Frontal cortex (tissue), 4 donors: Measurements from ENCODE around the gene COL8A2. TPM values are rescaled to one million over a fixed set of nuclear protein-coding genes. Genes with fewer than 3 reads are reported as not detected.
A peak's percentile ranks its signal among the peaks of the same experiment; 100 is the strongest.

ENCODE experiments used
- DNase-seq, 2 donors: peaks; one replicate each; pipeline ENCODE4 v3.0.0; 2012; ENCODE audit warnings: low spot score in 2 of 2
- FAIRE-seq: peaks from 2 replicates; lab custom pipeline; 2012; peaks lifted over from hg19 to GRCh38; lab: Jason Lieb, UNC
- total RNA-seq: library from RNA; depleted of rRNA; stranded (reverse); fragments of >200 nt; gene quantifications from one replicate; pipeline ENCODE4 v1.2.3, GENCODE V29; 2014
- donor health status: control.
- donor health status: control.
- donor health status: control.

COL8A2 gene
- total RNA-seq, 1 donor from 2014 or later = 0.82 TPM

GRCh38 chr1:36081926-36082485 is 43.0 kb downstream of the COL8A2 start:
- DNase-seq (no peak), FAIRE-seq (no peak)

DNA sequence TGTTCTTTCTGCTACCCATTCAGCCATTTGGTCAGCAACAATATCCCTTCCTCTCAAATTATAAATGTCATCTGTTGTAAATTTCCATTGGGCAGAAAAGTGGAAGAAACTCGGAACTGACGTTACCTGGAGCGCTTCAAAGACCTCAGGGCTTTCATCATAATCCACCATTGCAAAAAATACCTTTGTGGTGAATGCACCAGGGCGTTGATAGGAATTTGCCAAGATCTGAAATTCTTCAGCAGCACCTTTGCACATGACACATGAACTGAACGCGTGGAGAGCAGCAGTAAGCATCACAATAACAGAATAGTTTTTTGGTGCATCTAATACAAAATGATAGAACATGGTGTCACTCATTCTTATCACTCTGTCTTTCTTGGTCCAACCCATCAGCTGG is 44.2 kb downstream of the COL8A2 start:
- FAIRE-seq (no peak), DNase-seq (no peak)

- no peak for FAIRE-seq
These were observed 44.8 kb downstream of the COL8A2 start for GRCh38 chr1:36080236-36080635.

GRCh38 chr1:36076979-36077573 is 47.9 kb downstream of the COL8A2 start:
- FAIRE-seq (no peak), DNase-seq (no peak)

More at GRCh38 chr1:36080236-36080635, 44.8 kb downstream of the COL8A2 start:
- no peak for DNase-seq

DNA sequence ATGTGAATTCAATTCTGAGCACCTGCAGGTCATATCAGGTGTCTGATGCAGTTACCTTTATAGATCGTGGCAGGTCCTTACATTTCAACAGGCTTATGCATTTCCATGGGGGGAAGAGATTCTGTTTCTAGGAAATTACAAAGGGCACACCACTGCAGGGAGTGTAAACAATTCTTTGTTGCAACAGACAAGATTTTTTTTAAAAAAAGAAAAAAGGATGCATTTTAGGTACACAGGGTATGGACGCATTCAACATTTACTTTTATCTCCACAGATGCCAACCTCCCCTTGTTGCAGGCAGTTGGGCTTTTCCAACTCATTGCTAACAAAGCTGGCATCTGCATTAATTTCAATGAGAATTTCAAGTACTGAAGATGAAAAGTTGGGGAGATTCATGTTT is 54.7 kb downstream of the COL8A2 start:
- FAIRE-seq (no peak), DNase-seq (no peak)

GRCh38 chr1:36068866-36069265 is 56.2 kb downstream of the COL8A2 start:
- DNase-seq = no peak
- no peak for FAIRE-seq

GRCh38 chr1:36067871-36068270 is 57.2 kb downstream of the COL8A2 start:
- FAIRE-seq (peak; percentile 98), DNase-seq (no peak)

DNA sequence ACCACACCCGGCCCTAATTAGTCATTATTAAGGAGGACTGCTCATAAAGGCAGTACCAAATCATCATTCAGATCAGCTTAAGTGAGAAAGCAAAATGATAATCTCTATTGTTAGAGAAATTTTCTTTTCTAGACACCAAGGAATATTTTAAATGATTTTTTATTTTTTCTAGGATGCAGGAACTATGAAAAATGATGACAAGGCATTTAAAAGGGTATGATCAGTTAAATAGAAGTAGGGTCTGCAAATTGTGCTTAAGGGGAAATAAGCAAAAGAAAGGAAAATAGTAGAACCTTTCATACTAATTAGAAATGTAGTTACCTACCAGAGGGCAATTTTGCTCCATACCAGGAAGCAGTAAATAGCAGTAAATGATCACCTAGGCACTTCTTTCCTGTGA is 62.7 kb downstream of the COL8A2 start:
- FAIRE-seq (no peak), DNase-seq (no peak)

GRCh38 chr1:36055706-36056105 is 69.3 kb downstream of the COL8A2 start:
- FAIRE-seq (no peak), DNase-seq (no peak)

- FAIRE-seq (no peak), DNase-seq (no peak)
These were observed 71.0 kb downstream of the COL8A2 start for GRCh38 chr1:36053978-36054377.

DNA sequence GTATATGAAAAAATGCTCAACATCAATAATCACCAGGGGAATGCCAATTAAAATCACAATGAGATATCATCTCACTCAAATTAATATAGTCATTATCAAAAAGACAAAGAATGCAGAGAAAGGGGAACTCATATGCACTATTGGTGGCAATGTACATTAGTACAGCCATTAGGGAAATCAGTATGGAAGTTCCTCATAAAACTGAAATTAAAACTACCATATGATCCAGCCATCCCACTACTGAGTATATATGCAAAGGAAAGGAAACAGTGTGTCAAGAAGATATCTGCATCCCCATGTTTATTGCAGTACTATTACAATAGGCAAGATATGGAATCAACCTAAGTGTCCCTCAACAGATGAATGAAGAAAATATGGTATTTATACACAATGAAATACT is 73.2 kb downstream of the COL8A2 start:
- FAIRE-seq = no peak
- no peak for DNase-seq

Other genes starting within 250 kb of the COL8A2 start
- 12.2 TPM for gene AGO1, start 242.0 kb downstream of the COL8A2 start, total RNA-seq
- gene AGO3, start 194.1 kb downstream of the COL8A2 start, total RNA-seq = 21.6 TPM
- 10.6 TPM for gene TEKT2, start 41.1 kb downstream of the COL8A2 start, total RNA-seq
- 20.4 TPM for gene ADPRS, start 36.3 kb downstream of the COL8A2 start, total RNA-seq
- gene TRAPPC3, start 24.3 kb upstream of the COL8A2 start, total RNA-seq = 43.6 TPM
- gene MAP7D1, start 30.9 kb upstream of the COL8A2 start, total RNA-seq = 70.1 TPM
- 80.3 TPM for gene THRAP3, start 99.2 kb upstream of the COL8A2 start, total RNA-seq
- gene SH3D21, start 181.1 kb upstream of the COL8A2 start, total RNA-seq = 0.82 TPM
- 3.7 TPM for gene EVA1B, start 198.4 kb upstream of the COL8A2 start, total RNA-seq